Fibroblast of villous mesenchyme (primary cell): ENCODE measurements around the gene AFDN. TPM values are rescaled to one million over a fixed set of nuclear protein-coding genes. Genes with fewer than 3 reads are reported as not detected.

Experiments used
- DNase-seq: peaks from one replicate; pipeline ENCODE4 v3.0.0-alpha.2; 2010; ENCODE audit warnings: low read depth
- H3K4me3 ChIP-seq: 2 replicates; pipeline ENCODE4 v1.5.1; 2011; ENCODE audit warnings: low read depth, mild to moderate bottlenecking, low read length
- total RNA-seq: library from RNA; depleted of rRNA; stranded (reverse); fragments of >200 nt; gene quantifications from 2 replicates; pipeline ENCODE4 v1.2.3, GENCODE V29; 2012
- TF ChIP-seq, protein P1 (sequence below): IDR thresholded peaks from 2 replicates; pipeline ENCODE4 v1.5.1; 2012; ENCODE audit warnings: low read depth, mild to moderate bottlenecking, low read length; ENCODE audit not compliant: insufficient read depth

The AFDN gene
- total RNA-seq, 1 donor: 37.1 TPM

GRCh38 chr6:167858842-167859664, 32.3 kb downstream of the AFDN start:
- peak; percentile 29 for DNase-seq
- H3K4me3 ChIP-seq: no peak overlapping the region
- TF ChIP-seq, protein P1, sequence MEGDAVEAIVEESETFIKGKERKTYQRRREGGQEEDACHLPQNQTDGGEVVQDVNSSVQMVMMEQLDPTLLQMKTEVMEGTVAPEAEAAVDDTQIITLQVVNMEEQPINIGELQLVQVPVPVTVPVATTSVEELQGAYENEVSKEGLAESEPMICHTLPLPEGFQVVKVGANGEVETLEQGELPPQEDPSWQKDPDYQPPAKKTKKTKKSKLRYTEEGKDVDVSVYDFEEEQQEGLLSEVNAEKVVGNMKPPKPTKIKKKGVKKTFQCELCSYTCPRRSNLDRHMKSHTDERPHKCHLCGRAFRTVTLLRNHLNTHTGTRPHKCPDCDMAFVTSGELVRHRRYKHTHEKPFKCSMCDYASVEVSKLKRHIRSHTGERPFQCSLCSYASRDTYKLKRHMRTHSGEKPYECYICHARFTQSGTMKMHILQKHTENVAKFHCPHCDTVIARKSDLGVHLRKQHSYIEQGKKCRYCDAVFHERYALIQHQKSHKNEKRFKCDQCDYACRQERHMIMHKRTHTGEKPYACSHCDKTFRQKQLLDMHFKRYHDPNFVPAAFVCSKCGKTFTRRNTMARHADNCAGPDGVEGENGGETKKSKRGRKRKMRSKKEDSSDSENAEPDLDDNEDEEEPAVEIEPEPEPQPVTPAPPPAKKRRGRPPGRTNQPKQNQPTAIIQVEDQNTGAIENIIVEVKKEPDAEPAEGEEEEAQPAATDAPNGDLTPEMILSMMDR: no peak

DNA sequence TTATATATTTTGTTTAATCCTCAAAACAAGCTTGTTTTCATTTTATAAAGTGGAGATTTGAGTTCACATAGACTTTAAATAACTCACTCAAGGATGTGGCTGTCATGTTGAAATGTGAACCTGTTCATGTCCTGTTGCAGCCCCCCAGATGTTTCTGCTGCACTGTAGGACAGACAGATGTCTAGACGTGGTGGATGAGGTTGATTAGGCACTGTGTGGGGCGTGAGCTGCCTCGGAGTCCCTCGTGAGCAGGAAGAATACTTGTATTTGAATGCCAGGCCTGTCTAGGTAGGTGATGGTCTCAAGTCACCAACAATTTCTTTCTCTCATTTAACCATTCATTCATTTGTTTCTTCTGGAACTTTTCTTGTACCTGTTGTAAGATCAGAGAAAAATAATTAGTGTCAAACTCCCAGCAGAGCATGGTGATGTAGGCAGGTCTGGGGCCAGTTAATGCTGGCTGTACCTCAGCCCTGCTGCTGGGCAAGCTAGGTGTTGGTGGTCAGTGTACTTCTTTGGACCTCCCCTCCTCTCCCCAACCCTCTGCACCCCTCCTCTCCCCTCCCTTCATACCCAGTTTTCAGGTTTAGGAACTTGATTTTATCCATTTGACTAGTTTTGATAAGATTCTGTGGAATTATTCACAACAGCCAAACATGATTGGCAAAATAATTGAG, 34.0 kb downstream of the AFDN start:
- TF ChIP-seq, protein P1: no peak
- H3K4me3 ChIP-seq: no peak overlapping the region
- no peak for DNase-seq

GRCh38 chr6:167861424-167861823, 34.7 kb downstream of the AFDN start:
- H3K4me3 ChIP-seq: no peak overlapping the region
- TF ChIP-seq, protein P1: no peak
- DNase-seq: no peak

DNA sequence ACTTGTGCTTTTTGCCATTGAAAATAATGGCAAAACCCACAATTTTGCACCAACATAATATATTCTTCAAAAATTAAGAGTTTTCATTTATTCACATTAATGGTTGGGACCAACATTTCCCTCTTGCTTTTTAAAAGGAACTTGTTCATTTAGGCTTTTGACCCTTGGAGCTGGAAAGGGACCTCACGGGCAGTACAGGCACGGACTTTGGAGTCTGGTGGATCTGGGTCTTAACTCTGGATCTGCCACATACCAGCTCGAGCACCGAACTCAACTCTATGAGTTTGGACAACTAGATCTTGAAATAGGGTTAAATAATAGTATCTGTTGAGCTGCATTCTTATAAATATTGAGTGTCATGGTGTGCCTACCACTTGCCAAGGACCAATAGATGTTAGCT, 37.2 kb downstream of the AFDN start:
- DNase-seq: no peak
- H3K4me3 ChIP-seq: no peak overlapping the region
- TF ChIP-seq, protein P1: no peak

DNA sequence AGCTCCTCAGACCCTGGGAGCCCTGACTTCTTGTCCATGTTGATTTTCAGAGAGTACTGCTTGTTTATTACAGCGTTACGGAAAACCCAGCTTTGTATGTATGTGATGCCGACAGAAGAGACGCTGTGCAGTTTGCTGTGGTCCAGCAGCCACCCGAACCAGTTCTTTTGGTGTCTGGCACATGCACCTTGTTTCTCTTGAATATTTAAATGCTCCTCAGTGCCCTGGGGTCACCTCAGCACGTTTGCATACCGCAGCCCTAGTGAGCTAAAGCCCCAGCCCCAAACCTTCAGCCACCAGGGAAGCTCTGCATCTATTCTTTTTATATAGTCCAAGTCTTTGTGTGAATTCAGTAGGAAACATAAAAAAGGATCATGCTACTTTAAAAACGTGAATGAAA, 39.9 kb downstream of the AFDN start:
- TF ChIP-seq, protein P1: no peak
- no peak overlapping the region for H3K4me3 ChIP-seq
- DNase-seq: no peak

GRCh38 chr6:167870321-167870720, 43.6 kb downstream of the AFDN start:
- no peak overlapping the region for H3K4me3 ChIP-seq
- TF ChIP-seq, protein P1: no peak
- no peak for DNase-seq
